Esophagus (tissue), 2 donors: Measurements from ENCODE around the gene DCPS. TPM values are rescaled to one million over a fixed set of nuclear protein-coding genes. Genes with fewer than 3 reads are reported as not detected.

Experiments
- H3K27ac ChIP-seq, 2 donors: one replicate each; pipeline ENCODE4 v1.5.1; 2013; ENCODE audit warnings: low read depth in 2 of 2, mild to moderate bottlenecking in 2 of 2, inconsistent platforms in 1 of 2, low read length in 1 of 2, moderate library complexity in 1 of 2
- H3K27me3 ChIP-seq, 2 donors: one replicate each; pipeline ENCODE4 v1.6.1; 2013; ENCODE audit warnings: low read length in 2 of 2, control low read depth in 1 of 2, mild to moderate bottlenecking in 1 of 2; ENCODE audit not compliant: insufficient read depth in 2 of 2, control insufficient read depth in 1 of 2
- H3K36me3 ChIP-seq, 2 donors: one replicate each; pipeline ENCODE4 v1.6.1; 2013; ENCODE audit warnings: low read length in 1 of 2; ENCODE audit not compliant: control insufficient read depth in 2 of 2, insufficient read depth in 2 of 2
- H3K4me1 ChIP-seq, 2 donors: one replicate each; pipeline ENCODE4 v1.6.1; 2013; ENCODE audit warnings: low read length in 1 of 2; ENCODE audit not compliant: control insufficient read depth in 2 of 2, insufficient read depth in 2 of 2
- H3K4me3 ChIP-seq, 2 donors: one replicate each; pipeline ENCODE4 v1.5.1; 2013; ENCODE audit warnings: low read length in 2 of 2, mild to moderate bottlenecking in 2 of 2, low read depth in 1 of 2, moderate library complexity in 1 of 2
- H3K9me3 ChIP-seq, 2 donors: one replicate each; pipeline ENCODE4 v1.6.1; 2013; ENCODE audit warnings: mild to moderate bottlenecking in 2 of 2, low read depth in 1 of 2, low read length in 1 of 2, moderate library complexity in 1 of 2; ENCODE audit not compliant: control insufficient read depth in 2 of 2, insufficient read depth in 1 of 2
- WGBS, 2 donors: extraction: QIAGEN DNeasy Blood & Tissue Kit; methylation state at CpG; one replicate each; pipeline ENCODE4 v1.1.7; 2013; 5-methylcytosine and 5-hydroxymethylcytosine counted together
- polyA plus RNA-seq, 2 donors: library from polyadenylated mRNA; stranded (reverse); fragments of 200-250 nt; gene quantifications; one replicate each; pipeline ENCODE4 v1.2.3, GENCODE V29; 2013
- donor health status: healthy with polysubstance abuse.
- donor health status: Bipolar disorder and iron deficiency.

The DCPS gene
- polyA plus RNA-seq, 2 donors, result 15.9 to 18.9 TPM

DNA sequence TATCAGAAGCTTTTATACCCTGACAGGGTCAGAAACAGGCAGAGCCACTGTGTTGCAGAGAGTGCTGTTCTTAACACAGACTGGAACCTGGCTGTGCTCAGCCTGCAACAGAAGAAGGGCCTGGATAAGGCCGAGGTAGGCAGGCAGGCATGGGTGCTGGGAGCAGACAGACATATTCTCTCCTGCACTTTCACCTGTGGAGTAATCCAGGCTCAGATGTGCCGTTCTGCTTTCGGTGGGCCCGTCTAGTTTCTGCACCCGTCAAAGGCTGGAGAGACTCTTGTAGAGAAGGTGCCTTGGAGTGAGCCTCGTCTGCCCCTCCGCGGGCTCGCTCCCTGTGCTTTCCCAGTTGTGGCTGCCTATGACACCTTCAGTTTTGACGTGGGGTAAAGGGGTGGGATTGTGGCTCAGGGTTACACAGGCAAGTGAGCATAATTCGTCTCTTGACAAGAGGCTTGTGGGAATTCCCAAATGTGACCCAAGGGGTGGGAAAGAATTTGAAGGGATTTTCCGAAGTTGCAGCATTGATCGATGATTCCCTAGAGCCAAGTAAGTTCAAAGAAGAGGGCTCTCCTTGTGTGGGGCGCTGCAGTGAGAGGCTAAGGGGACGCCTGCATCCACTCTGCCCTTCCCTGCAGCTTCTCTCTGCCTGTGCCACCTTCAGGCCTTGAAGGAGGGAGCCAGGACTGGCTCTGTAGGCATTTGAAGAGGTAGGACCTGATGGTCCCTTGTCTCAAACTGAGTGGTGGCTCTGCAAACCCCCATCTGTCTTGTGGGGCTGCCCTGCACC is 35.4 kb downstream of the DCPS start:
- H3K27me3 ChIP-seq, result no peaks in the 10 kb centered on the region
- H3K9me3 ChIP-seq, result no peaks in the 10 kb centered on the region
- H3K36me3 ChIP-seq, result peaks cover 0 to 13% of the 10 kb centered on the region in 2 donors
- peak overlapping the region; percentile 55 to 57 for H3K27ac ChIP-seq
- H3K4me3 ChIP-seq, result no peak overlapping the region
- 63 to 73% methylated on average over 15 of the region's 15 CpGs for WGBS, 2 donors
- H3K4me1 ChIP-seq, result peaks cover 3 to 12% of the 10 kb centered on the region in 2 donors

- H3K36me3 ChIP-seq, result peaks cover under 1 to 17% of the 10 kb centered on the region in 2 donors
- no peak overlapping the region for H3K4me3 ChIP-seq
- peak overlapping the region; percentile 55 to 78 for H3K27ac ChIP-seq
- WGBS, 2 donors, result 48 to 64% methylated on average over 11 of the region's 11 CpGs
- no peaks in the 10 kb centered on the region for H3K27me3 ChIP-seq
- peaks cover 3 to 12% of the 10 kb centered on the region in 2 donors for H3K4me1 ChIP-seq
- no peaks in the 10 kb centered on the region for H3K9me3 ChIP-seq
Measured at GRCh38 chr11:126339863-126340434, 36.1 kb downstream of the DCPS start.

DNA sequence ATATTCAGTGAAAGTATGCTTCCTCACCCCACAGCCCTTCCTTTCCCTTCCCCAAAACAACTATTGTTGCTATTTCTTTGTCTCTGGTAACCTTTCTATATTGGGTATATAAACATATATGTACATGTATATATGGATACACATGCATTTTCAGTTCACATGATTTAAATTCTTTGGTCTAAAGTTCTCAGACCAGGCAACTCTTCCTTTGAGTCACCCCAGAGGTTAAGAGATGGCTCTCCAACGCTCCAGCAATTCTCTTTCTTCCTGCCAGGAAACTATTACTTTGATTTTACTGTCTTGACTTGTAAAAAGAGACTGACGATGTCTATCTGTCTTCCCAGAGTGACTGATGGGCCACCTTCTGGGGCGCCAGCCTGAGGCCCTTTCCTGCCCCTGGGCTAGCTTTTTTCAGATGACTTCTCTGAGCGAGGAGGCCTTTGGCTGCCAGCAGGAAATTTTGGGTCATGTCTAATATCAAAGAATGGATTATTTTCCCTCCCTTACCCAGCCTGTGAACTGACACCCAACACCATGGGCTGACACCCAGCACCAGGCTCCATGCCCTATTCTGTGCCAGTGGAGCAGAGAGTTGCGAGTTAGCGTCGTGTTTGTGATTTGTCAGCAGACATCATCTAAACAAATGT is 37.2 kb downstream of the DCPS start:
- Histone ChIP-seq H3K27me3 (no peaks in the 10 kb centered on the region), H3K9me3 (no peaks in the 10 kb centered on the region), H3K36me3 (peaks cover 3 to 18% of the 10 kb centered on the region in 2 donors), H3K4me3 (no peak overlapping the region), H3K27ac (peak overlapping the region in 1 of 2 donors; percentile 80), H3K4me1 (peaks cover 3 to 14% of the 10 kb centered on the region in 2 donors)
- 54 to 65% methylated on average over 7 of the region's 7 CpGs for WGBS, 2 donors

- H3K9me3 ChIP-seq, result no peaks in the 10 kb centered on the region
- H3K27ac ChIP-seq, result peak overlapping the region in 1 of 2 donors; percentile 80
- H3K27me3 ChIP-seq, result no peaks in the 10 kb centered on the region
- peaks cover 3 to 22% of the 10 kb centered on the region in 2 donors for H3K36me3 ChIP-seq
- H3K4me1 ChIP-seq, result peaks cover 3 to 19% of the 10 kb centered on the region in 2 donors
- no peak overlapping the region for H3K4me3 ChIP-seq
- 35 to 72% methylated on average over 3 of the region's 3 CpGs for WGBS, 2 donors
Measured at GRCh38 chr11:126341760-126342161, 37.9 kb downstream of the DCPS start.

DNA sequence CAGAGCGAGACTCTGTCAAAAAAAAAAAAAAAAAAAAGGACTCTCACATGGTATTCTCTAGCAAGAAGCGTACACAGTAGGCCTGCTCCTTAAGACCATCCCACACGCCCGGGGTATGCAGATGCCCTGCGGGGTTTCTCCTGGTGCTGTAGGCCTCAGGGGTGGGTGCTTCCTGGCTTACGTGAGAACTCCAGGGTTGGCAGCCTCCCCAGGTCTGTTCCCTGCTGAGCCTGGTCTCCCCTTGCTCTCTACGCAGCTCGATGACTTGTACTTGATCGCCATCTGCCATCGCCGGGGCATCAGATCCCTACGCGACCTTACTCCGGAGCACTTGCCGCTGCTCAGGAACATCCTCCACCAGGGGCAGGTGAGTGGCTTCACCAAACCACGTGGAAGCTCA is 39.2 kb downstream of the DCPS start:
- no peaks in the 10 kb centered on the region for H3K9me3 ChIP-seq
- H3K4me1 ChIP-seq, result peaks cover 3 to 20% of the 10 kb centered on the region in 2 donors
- peaks cover 3 to 18% of the 10 kb centered on the region in 2 donors for H3K36me3 ChIP-seq
- no peaks in the 10 kb centered on the region for H3K27me3 ChIP-seq
- WGBS, 2 donors, result 95 to 96% methylated on average over 15 to 16 of the region's 16 CpGs
- no peak overlapping the region for H3K4me3 ChIP-seq
- no peak overlapping the region for H3K27ac ChIP-seq

- Histone ChIP-seq H3K4me1 (peaks cover 2 to 22% of the 10 kb centered on the region in 2 donors), H3K27me3 (no peaks in the 10 kb centered on the region), H3K36me3 (peaks cover 3 to 18% of the 10 kb centered on the region in 2 donors), H3K4me3 (no peak overlapping the region), H3K9me3 (no peaks in the 10 kb centered on the region), H3K27ac (no peak overlapping the region)
- WGBS, 2 donors, result 83% methylated on average over 11 of the region's 11 CpGs
Measured at GRCh38 chr11:126344141-126345080, 40.6 kb downstream of the DCPS start.

- H3K27ac ChIP-seq, result peak overlapping the region; percentile 49 to 73
Measured at GRCh38 chr11:126345283-126345682, 41.4 kb downstream of the DCPS start.

GRCh38 chr11:126345759-126346585 is 42.1 kb downstream of the DCPS start:
- H3K4me3 ChIP-seq, result no peak overlapping the region
- H3K9me3 ChIP-seq, result no peaks in the 10 kb centered on the region
- 61 to 71% methylated on average over 17 of the region's 17 CpGs for WGBS, 2 donors
- peaks cover 2 to 15% of the 10 kb centered on the region in 2 donors for H3K4me1 ChIP-seq
- H3K27me3 ChIP-seq, result no peaks in the 10 kb centered on the region
- H3K27ac ChIP-seq, result peak overlapping the region; percentile 49 to 73
- peaks cover 3 to 18% of the 10 kb centered on the region in 2 donors for H3K36me3 ChIP-seq

More at GRCh38 chr11:126345283-126345682, 41.4 kb downstream of the DCPS start:
- Histone ChIP-seq H3K36me3 (peaks cover 3 to 18% of the 10 kb centered on the region in 2 donors), H3K9me3 (no peaks in the 10 kb centered on the region), H3K4me1 (peaks cover 2 to 17% of the 10 kb centered on the region in 2 donors), H3K27me3 (no peaks in the 10 kb centered on the region), H3K4me3 (no peak overlapping the region)
- WGBS, 2 donors, result 95 to 96% methylated on average over 16 of the region's 16 CpGs
